B cell (primary cell): Measurements from ENCODE around the gene EFNA5.

ENCODE experiments used
- EZH2 ChIP-seq: IDR thresholded peaks from 2 replicates; pipeline ENCODE4 v1.6.1; 2012; ENCODE audit warnings: borderline replicate concordance, low read depth, mild to moderate bottlenecking, moderate library complexity, low read length; ENCODE audit not compliant: insufficient read depth, poor library complexity, severe bottlenecking
- TF ChIP-seq, protein P1 (sequence below): fragments of 200-600 bp; IDR thresholded peaks from one replicate; pipeline ENCODE4 v1.8.0; 2022; ENCODE audit warnings: antibody characterized with exemption, mild to moderate bottlenecking

DNA sequence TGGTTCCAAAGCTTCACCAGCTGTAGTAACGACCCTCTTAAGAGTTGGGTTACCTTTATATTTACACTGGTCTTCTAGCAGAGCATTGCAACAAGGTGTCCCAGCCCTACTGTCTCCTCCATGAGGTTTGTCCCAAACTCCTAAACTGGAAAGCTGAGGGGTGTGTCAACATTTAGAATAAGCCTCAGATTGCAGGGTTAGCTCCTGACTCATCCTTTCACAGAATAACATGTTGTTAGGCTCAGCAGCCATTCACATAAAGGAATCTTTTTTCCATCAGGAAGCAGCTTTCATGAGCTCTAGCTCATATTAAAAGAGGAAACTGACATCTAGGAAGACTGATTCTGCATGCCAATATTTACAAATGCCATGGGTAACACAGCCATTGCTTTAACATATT is 238.7 kb downstream of the EFNA5 start:
- TF ChIP-seq, protein P1, sequence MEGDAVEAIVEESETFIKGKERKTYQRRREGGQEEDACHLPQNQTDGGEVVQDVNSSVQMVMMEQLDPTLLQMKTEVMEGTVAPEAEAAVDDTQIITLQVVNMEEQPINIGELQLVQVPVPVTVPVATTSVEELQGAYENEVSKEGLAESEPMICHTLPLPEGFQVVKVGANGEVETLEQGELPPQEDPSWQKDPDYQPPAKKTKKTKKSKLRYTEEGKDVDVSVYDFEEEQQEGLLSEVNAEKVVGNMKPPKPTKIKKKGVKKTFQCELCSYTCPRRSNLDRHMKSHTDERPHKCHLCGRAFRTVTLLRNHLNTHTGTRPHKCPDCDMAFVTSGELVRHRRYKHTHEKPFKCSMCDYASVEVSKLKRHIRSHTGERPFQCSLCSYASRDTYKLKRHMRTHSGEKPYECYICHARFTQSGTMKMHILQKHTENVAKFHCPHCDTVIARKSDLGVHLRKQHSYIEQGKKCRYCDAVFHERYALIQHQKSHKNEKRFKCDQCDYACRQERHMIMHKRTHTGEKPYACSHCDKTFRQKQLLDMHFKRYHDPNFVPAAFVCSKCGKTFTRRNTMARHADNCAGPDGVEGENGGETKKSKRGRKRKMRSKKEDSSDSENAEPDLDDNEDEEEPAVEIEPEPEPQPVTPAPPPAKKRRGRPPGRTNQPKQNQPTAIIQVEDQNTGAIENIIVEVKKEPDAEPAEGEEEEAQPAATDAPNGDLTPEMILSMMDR = no peak
- no peak for TF ChIP-seq EZH2
